ENCODE results near the gene PURB. TPM values are rescaled to one million over a fixed set of nuclear protein-coding genes. Genes with fewer than 3 reads are reported as not detected.

PURB gene
- total and polyA plus RNA-seq, 2 experiments from 2014 or later: 1.6 to 17.0 TPM

DNA sequence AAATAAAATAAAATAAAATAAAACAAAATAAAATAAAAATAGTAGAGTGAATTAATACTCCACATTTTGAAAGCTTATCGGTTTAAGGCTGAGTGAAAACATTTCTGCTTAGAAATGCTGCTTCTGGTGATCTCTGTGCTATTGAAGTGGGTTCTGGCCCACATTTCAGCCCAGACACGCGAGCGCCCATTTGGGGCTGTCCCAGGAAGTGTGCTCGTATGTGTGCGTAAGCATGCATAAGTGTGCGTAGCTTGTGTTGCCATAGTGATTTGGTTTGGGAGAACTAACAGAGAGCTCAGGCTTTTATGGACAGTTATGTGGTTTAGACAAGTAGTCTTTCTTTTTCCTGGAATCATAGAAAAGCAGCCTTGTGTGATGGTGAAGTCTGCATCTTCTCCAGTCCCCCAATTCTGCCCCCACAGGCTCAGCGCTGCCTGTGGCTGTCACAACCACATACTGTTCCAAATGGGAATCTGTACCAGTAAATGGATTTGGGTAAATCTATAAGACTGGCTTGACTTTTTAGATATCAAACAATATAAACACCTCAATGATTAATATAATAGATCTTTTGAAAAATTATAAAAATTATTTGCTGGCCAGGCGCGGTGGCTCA, 29.8 kb upstream of the PURB start:
- H3K9me2 ChIP-seq (ENCODE audit: insufficient read depth): no peaks in the 10 kb centered on the region
- no peaks in the 10 kb centered on the region for H3K79me2 ChIP-seq (ENCODE audit: insufficient read depth)
- H3K4me3 ChIP-seq: no peak overlapping the region
- H3K9ac ChIP-seq: no peak overlapping the region
- no peaks in the 10 kb centered on the region for H3K27me3 ChIP-seq (replicated peaks; ENCODE audit: insufficient read depth)
- no peak overlapping the region for H3K4me2 ChIP-seq (ENCODE audit: unreplicated experiment)
- H3K36me3 ChIP-seq (ENCODE audit: low read depth): no peaks in the 10 kb centered on the region
- WGBS, 2 experiments (ENCODE audit: low coverage in 1 of 2, low lambda C conversion rate in 2 of 2, missing lambda C conversion rate in 2 of 2): 80 to 82% methylated on average over 10 of the region's 10 CpGs
- in situ Hi-C loops (cut with MboI): no loop called here
- TF ChIP-seq EZH2phosphoT487 (IDR thresholded peaks at IDR 0.05; ENCODE audit: insufficient read depth, low read depth) (no peak), EZH2 (IDR thresholded peaks at IDR 0.05; ENCODE audit: insufficient read depth, poor library complexity, severe bottlenecking) (no peak)
- no peaks in the 10 kb centered on the region for H3K4me1 ChIP-seq (ENCODE audit: insufficient read depth)
- no peaks in the 10 kb centered on the region for H4K20me1 ChIP-seq (ENCODE audit: insufficient read depth)
- H3F3A ChIP-seq (ENCODE audit: insufficient read depth): no peaks in the 10 kb centered on the region
- DNase-seq: no peak
- H3K27ac ChIP-seq: no peak overlapping the region
- no peaks in the 10 kb centered on the region for H3K9me3 ChIP-seq (ENCODE audit: low read depth)
- no peak overlapping the region for H2AFZ ChIP-seq

DNA sequence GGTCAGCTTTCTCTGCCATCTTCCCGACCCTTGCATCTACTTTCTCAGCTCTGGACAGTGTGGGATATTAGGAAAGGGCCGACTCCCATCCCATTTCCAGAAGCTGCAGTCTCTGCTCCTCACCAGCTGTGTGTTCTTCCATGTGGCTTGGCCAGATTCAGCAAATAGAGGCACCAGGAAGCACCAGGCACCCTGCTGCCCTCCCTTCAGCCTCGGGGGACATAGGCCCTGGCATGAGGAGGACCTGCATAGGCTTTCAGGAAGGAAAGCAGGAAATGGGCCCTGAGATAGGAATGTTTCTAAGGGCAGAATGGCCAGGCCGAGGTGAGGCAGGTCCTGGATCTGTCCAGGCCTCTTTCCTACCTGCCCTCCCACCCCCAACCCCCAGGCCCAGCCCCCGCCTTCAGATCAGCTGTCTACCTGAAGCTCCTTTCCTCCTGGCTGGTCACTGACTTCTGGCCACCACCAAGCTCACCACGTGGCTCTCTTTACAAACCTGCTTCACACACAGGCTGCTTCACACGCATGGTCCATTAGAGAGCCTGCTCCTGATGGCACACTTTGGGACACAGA, 27.5 kb upstream of the PURB start:
- Histone ChIP-seq H3K4me3 (no peak overlapping the region), H3K9me3 (ENCODE audit: low read depth) (no peaks in the 10 kb centered on the region), H3K79me2 (ENCODE audit: insufficient read depth) (no peaks in the 10 kb centered on the region), H2AFZ (no peak overlapping the region), H3K4me1 (ENCODE audit: insufficient read depth) (no peaks in the 10 kb centered on the region), H4K20me1 (ENCODE audit: insufficient read depth) (no peaks in the 10 kb centered on the region), H3K36me3 (ENCODE audit: low read depth) (no peaks in the 10 kb centered on the region), H3K27me3 (replicated peaks; ENCODE audit: insufficient read depth) (no peaks in the 10 kb centered on the region), H3K27ac (no peak overlapping the region), H3K9me2 (ENCODE audit: insufficient read depth) (no peaks in the 10 kb centered on the region), H3K4me2 (ENCODE audit: unreplicated experiment) (no peak overlapping the region), H3K9ac (no peak overlapping the region), H3F3A (ENCODE audit: insufficient read depth) (no peaks in the 10 kb centered on the region)
- TF ChIP-seq EZH2phosphoT487 (IDR thresholded peaks at IDR 0.05; ENCODE audit: insufficient read depth, low read depth) (no peak), EZH2 (IDR thresholded peaks at IDR 0.05; ENCODE audit: insufficient read depth, poor library complexity, severe bottlenecking) (no peak)
- no peak for DNase-seq
- in situ Hi-C loops (cut with MboI): no loop called here
- WGBS, 2 experiments (ENCODE audit: low coverage in 1 of 2, low lambda C conversion rate in 2 of 2, missing lambda C conversion rate in 2 of 2): 46 to 47% methylated on average over 7 of the region's 7 CpGs

DNA sequence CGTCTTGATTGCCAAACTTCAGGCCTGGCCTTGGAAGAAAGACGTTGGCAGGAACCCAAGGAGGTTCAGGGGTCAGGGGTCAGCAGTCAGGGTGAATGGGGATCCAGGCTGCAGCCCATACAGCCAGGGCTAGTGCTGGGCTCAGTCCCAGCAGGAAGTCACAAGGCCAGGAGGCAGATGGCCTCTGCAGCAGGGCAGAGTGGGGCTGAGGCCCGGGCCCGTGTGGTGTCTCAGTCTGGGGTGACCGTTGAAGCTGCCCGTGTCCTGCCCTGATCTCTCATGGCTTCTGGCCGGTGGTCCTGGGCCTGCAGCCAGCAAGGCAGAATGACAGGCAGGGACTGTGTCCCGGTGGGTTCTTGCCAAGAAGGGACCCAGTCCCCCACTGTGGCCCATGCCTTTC, 26.6 kb upstream of the PURB start:
- Histone ChIP-seq H2AFZ (no peak overlapping the region), H3K4me1 (ENCODE audit: insufficient read depth) (no peaks in the 10 kb centered on the region), H3K27ac (no peak overlapping the region), H3K4me2 (ENCODE audit: unreplicated experiment) (no peak overlapping the region), H3F3A (ENCODE audit: insufficient read depth) (no peaks in the 10 kb centered on the region), H4K20me1 (ENCODE audit: insufficient read depth) (no peaks in the 10 kb centered on the region), H3K9me3 (ENCODE audit: low read depth) (no peaks in the 10 kb centered on the region), H3K9ac (no peak overlapping the region), H3K36me3 (ENCODE audit: low read depth) (no peaks in the 10 kb centered on the region), H3K9me2 (ENCODE audit: insufficient read depth) (no peaks in the 10 kb centered on the region), H3K27me3 (replicated peaks; ENCODE audit: insufficient read depth) (no peaks in the 10 kb centered on the region), H3K79me2 (ENCODE audit: insufficient read depth) (no peaks in the 10 kb centered on the region), H3K4me3 (no peak overlapping the region)
- in situ Hi-C loops (cut with MboI): no loop called here
- DNase-seq: no peak
- TF ChIP-seq EZH2 (IDR thresholded peaks at IDR 0.05; ENCODE audit: insufficient read depth, poor library complexity, severe bottlenecking) (no peak), EZH2phosphoT487 (IDR thresholded peaks at IDR 0.05; ENCODE audit: insufficient read depth, low read depth) (no peak)
- 71 to 78% methylated on average over 6 to 8 of the region's 8 CpGs for WGBS, 2 experiments (ENCODE audit: low coverage in 1 of 2, low lambda C conversion rate in 2 of 2, missing lambda C conversion rate in 2 of 2)

DNA sequence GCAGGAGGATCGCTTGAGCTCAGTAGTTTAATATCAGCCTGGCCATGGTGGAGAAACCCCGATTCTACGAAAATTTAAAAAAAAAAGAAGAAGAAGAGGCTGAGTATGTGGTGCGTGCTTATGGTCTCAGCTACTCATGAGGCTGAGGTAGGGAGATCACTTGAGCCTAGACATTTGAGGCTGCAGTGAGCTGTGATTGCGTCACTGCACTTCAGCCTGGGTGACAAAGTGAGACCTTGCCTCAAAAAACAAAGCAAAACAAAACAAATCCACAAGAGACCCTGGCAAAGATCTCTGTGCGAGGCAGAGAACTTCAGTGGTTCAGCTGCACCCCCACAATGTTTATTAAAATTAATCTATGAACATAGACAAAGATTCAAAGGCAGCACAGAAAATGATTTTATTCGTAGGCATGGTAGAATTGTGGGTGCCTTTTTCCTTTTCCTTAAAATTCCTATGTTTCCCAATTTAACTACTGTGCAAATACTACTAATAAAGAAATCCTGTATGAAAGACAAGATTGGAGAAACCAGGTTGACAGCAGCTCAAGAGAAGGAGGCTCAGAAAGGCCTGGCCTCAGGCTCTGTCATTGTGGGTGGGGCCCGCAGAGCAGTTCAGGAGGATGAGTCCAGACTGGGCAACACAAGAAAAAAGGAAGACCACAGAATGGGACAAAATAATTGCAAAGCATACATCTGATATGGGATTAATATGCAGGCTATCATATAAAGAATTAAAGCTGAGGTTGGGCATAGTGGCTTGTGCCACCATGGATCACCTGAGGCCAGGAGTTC, 24.5 kb upstream of the PURB start:
- WGBS, 2 experiments (ENCODE audit: low coverage in 1 of 2, low lambda C conversion rate in 2 of 2, missing lambda C conversion rate in 2 of 2): 88 to 92% methylated on average over 7 to 8 of the region's 8 CpGs
- Histone ChIP-seq H3K4me1 (ENCODE audit: insufficient read depth) (no peaks in the 10 kb centered on the region), H3K79me2 (ENCODE audit: insufficient read depth) (no peaks in the 10 kb centered on the region), H3K9ac (no peak overlapping the region), H3K36me3 (ENCODE audit: low read depth) (no peaks in the 10 kb centered on the region), H3F3A (ENCODE audit: insufficient read depth) (no peaks in the 10 kb centered on the region), H3K27ac (no peak overlapping the region), H3K9me3 (ENCODE audit: low read depth) (no peaks in the 10 kb centered on the region), H3K27me3 (replicated peaks; ENCODE audit: insufficient read depth) (no peaks in the 10 kb centered on the region), H3K4me3 (no peak overlapping the region), H3K4me2 (ENCODE audit: unreplicated experiment) (no peak overlapping the region), H4K20me1 (ENCODE audit: insufficient read depth) (no peaks in the 10 kb centered on the region), H3K9me2 (ENCODE audit: insufficient read depth) (no peaks in the 10 kb centered on the region), H2AFZ (no peak overlapping the region)
- TF ChIP-seq EZH2 (IDR thresholded peaks at IDR 0.05; ENCODE audit: insufficient read depth, poor library complexity, severe bottlenecking) (no peak), EZH2phosphoT487 (IDR thresholded peaks at IDR 0.05; ENCODE audit: insufficient read depth, low read depth) (no peak)
- in situ Hi-C loops (cut with MboI): no loop called here
- DNase-seq: no peak
